OCI-LY3 (cell line): ENCODE data around the gene LRRC4C.

Source experiments
- EZH2phosphoT487 ChIP-seq: fragments of 200-600 bp; shearing (Covaris generic); IDR thresholded peaks from 2 replicates; pipeline ENCODE4 v1.6.1; 2018; ENCODE audit warnings: antibody characterized with exemption, mixed run types, low read depth
- TF ChIP-seq, protein P1 (sequence below): fragments of 200-600, 300-600 bp; sonication (generic); IDR thresholded peaks from 2 replicates; pipeline ENCODE4 v1.5.1; 2014; ENCODE audit warnings: antibody characterized with exemption, low read length, low read depth

DNA sequence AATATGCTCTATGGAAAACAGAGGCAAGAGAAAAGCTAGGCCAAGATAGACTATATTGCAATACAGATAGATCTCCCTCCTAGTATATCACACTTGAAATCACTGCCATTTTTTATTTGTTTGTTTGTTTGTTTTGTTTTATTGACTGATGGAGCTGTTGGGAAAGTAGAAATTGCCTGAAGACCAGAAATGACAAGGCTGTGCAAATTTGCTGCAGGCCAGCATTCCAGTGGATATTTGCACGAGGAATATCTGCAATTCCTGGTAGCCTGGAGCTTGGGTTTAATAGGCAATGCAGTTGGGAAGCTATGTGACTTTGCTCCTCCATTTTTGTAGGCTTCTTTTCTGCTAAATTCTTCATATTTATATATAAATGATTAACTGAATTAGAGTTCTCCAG, 991.7 kb downstream of the LRRC4C start:
- TF ChIP-seq, protein P1, sequence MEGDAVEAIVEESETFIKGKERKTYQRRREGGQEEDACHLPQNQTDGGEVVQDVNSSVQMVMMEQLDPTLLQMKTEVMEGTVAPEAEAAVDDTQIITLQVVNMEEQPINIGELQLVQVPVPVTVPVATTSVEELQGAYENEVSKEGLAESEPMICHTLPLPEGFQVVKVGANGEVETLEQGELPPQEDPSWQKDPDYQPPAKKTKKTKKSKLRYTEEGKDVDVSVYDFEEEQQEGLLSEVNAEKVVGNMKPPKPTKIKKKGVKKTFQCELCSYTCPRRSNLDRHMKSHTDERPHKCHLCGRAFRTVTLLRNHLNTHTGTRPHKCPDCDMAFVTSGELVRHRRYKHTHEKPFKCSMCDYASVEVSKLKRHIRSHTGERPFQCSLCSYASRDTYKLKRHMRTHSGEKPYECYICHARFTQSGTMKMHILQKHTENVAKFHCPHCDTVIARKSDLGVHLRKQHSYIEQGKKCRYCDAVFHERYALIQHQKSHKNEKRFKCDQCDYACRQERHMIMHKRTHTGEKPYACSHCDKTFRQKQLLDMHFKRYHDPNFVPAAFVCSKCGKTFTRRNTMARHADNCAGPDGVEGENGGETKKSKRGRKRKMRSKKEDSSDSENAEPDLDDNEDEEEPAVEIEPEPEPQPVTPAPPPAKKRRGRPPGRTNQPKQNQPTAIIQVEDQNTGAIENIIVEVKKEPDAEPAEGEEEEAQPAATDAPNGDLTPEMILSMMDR: no peak
- no peak for TF ChIP-seq EZH2phosphoT487
